ENCODE results near the gene MIGA1.

The MIGA1 gene

GRCh38 chr1:77927414-77927813 lies 148.0 kb downstream of the MIGA1 start:
- H3K4me2 ChIP-seq (ENCODE audit: low read length), result peak overlapping the region; percentile 57
- H3K9ac ChIP-seq (ENCODE audit: low read length), result peak overlapping the region; percentile 17; the same call in 1 of the 2 replicates

More at GRCh38 chr1:77927414-77927813, 148.0 kb downstream of the MIGA1 start:
- H3K27me3 ChIP-seq (ENCODE audit: low read depth, low read length), result no peaks in the 10 kb centered on the region
- H3K4me3 ChIP-seq (ENCODE audit: low read length), result peak overlapping the region; percentile 64
- no peaks in the 10 kb centered on the region for H3K79me2 ChIP-seq (ENCODE audit: low read length)
- peaks cover 18% of the 10 kb centered on the region for H3K4me1 ChIP-seq (ENCODE audit: low read length)
- TF ChIP-seq CTCF (IDR thresholded peaks at IDR 0.05; ENCODE audit: low read depth, low read length) (no peak), EZH2phosphoT487 (IDR thresholded peaks at IDR 0.05; ENCODE audit: low read depth) (no peak)
- no peak overlapping the region for H2AFZ ChIP-seq (ENCODE audit: low read depth, low read length)
- no peaks in the 10 kb centered on the region for H4K20me1 ChIP-seq (ENCODE audit: insufficient read depth, low read length)
- no peak overlapping the region for H3K27ac ChIP-seq (ENCODE audit: low read length)
- H3K9me3 ChIP-seq (ENCODE audit: insufficient read depth, low read length), result no peaks in the 10 kb centered on the region
- no peaks in the 10 kb centered on the region for H3K36me3 ChIP-seq (replicated peaks; ENCODE audit: low read depth, low read length)

Data from OCI-LY3 (cell line).